K562 (cell line): Measurements from ENCODE around the gene TPBGL. TPM values are rescaled to one million over a fixed set of nuclear protein-coding genes. Genes with fewer than 3 reads are reported as not detected.

Experiments
- ATAC-seq: fragments of 200-7000 bp; cut with Tn5 transposase; 3 replicates; pipeline ENCODE4 v1.9.1; 2020; ENCODE audit warnings: moderate library complexity
- BruUV-seq: library from RNA; stranded (reverse); fragments of 400-500 nt; replicated peaks from 2 replicates; lab custom pipeline; 2021; lab: Mats Ljungman, UMichigan
- CTCF ChIA-PET: fragments of 300-600 bp; formaldehyde crosslinking; extraction: SDS; loops from one replicate; lab custom pipeline; 2021; ENCODE audit warnings: low intra/inter-chr PET ratio; lab: Yijun Ruan, JAX
- POLR2A ChIA-PET: fragments of 300-600, 350-650 bp; sonication (Branson Sonifier 250); formaldehyde crosslinking; extraction: SDS; loops from one replicate; lab custom pipeline; 2021; ENCODE audit warnings: antibody characterized with exemption, inconsistent platforms; lab: Yijun Ruan, JAX
- DNase-seq, 4 experiments: peaks; one replicate each; pipeline versions ENCODE4 v3.0.0 to v3.0.0-alpha.2; 2011 to 2018; ENCODE audit warnings: low spot score in 3 of 4, mixed read lengths in 3 of 4; ENCODE audit errors: extremely low read depth in 1 of 4
- FAIRE-seq: peaks from 2 replicates; lab custom pipeline; 2011; peaks lifted over from hg19 to GRCh38; lab: Jason Lieb, UNC
- H2AFZ ChIP-seq: 2 replicates; pipeline ENCODE4 v1.6.0; 2011; ENCODE audit warnings: low read depth, low read length, control low read depth, inconsistent platforms
- H3K27ac ChIP-seq: fragments of 200-600 bp; 3 replicates; pipeline ENCODE4 v1.8.0; 2011; ENCODE audit warnings: low read depth, mild to moderate bottlenecking, control low read depth, inconsistent platforms, low read length, moderate library complexity, mixed read lengths; ENCODE audit errors: extremely low read depth
- H3K27me3 ChIP-seq, 2 experiments: fragments of 300-600 bp in 1 of 2; 2 replicates in 1 of 2; 3 replicates in 1 of 2; pipeline versions ENCODE4 v1.6.0 to v1.8.0; 2011; ENCODE audit warnings: inconsistent platforms in 2 of 2, low read length in 2 of 2, mild to moderate bottlenecking in 1 of 2, mixed read lengths in 1 of 2, moderate library complexity in 1 of 2; ENCODE audit not compliant: control insufficient read depth in 2 of 2, insufficient read depth in 2 of 2
- H3K36me3 ChIP-seq: fragments of 300-600 bp; 3 replicates; pipeline ENCODE4 v1.8.0; 2011; ENCODE audit warnings: mild to moderate bottlenecking, low read length, inconsistent platforms; ENCODE audit not compliant: control insufficient read depth, insufficient read depth
- H3K4me1 ChIP-seq, 2 experiments: fragments of 200-600 bp in 1 of 2; replicated peaks in 1 of 2; 2 replicates in 1 of 2; 3 replicates in 1 of 2; pipeline versions ENCODE4 v1.5.1 to v1.8.0; 2011; ENCODE audit warnings: inconsistent platforms in 2 of 2, low read length in 2 of 2, mild to moderate bottlenecking in 1 of 2, mixed read lengths in 1 of 2, moderate library complexity in 1 of 2; ENCODE audit not compliant: control insufficient read depth in 2 of 2, insufficient read depth in 2 of 2
- H3K4me2 ChIP-seq: 2 replicates; pipeline ENCODE4 v1.6.1; 2011; ENCODE audit warnings: low read length, control low read depth, inconsistent platforms, mixed read lengths; ENCODE audit not compliant: insufficient read depth
- H3K4me3 ChIP-seq: fragments of 200-600 bp; sonication (generic), shearing (Covaris generic); 2 replicates; pipeline ENCODE4 v1.5.1; 2016; ENCODE audit warnings: control low read depth, inconsistent platforms
- H3K79me2 ChIP-seq: fragments of 200-600 bp; 3 replicates; pipeline ENCODE4 v1.8.0; 2011; ENCODE audit warnings: low read length, inconsistent platforms; ENCODE audit not compliant: control insufficient read depth, insufficient read depth
- H3K9ac ChIP-seq, 2 experiments: 2 replicates each; pipeline versions ENCODE4 v1.6.0 to v1.6.1; 2011; ENCODE audit warnings: low read depth in 2 of 2, low read length in 2 of 2, control low read depth in 1 of 2, inconsistent platforms in 1 of 2, mild to moderate bottlenecking in 1 of 2, mixed read lengths in 1 of 2; ENCODE audit not compliant: insufficient read depth in 1 of 2
- H3K9me1 ChIP-seq: one replicate; pipeline ENCODE4 v1.6.0; 2011; ENCODE audit warnings: inconsistent platforms, mild to moderate bottlenecking, low read length, moderate library complexity; ENCODE audit not compliant: control insufficient read depth, insufficient read depth
- H3K9me3 ChIP-seq: replicated peaks from 2 replicates; pipeline ENCODE4 v1.5.1; 2011; ENCODE audit warnings: low read depth, low read length, inconsistent platforms; ENCODE audit not compliant: control insufficient read depth, insufficient read depth
- H4K20me1 ChIP-seq: replicated peaks from 2 replicates; pipeline ENCODE4 v1.6.1; 2011; ENCODE audit warnings: low read length, inconsistent platforms, mixed read lengths; ENCODE audit not compliant: control insufficient read depth, insufficient read depth
- CTBP1 ChIP-seq: fragments of 450-650 bp; IDR thresholded peaks from 2 replicates; pipeline ENCODE4 v1.6.1; 2016; ENCODE audit warnings: borderline replicate concordance
- FOXM1 ChIP-seq, 2 experiments: fragments of 450-650 bp in 1 of 2; sonication (generic) in 1 of 2; formaldehyde crosslinking in 1 of 2; IDR thresholded peaks; 2 replicates each; pipeline versions ENCODE4 v1.6.1 to v1.9.0; 2017 to 2022; ENCODE audit warnings: low read depth in 2 of 2, mild to moderate bottlenecking in 2 of 2, missing genetic modification reagents in 1 of 2, moderate library complexity in 1 of 2
- LCOR ChIP-seq: sonication (generic); formaldehyde crosslinking; IDR thresholded peaks from 2 replicates; pipeline ENCODE4 v1.8.0; 2022; ENCODE audit warnings: mild to moderate bottlenecking, missing genetic modification reagents
- MEIS2 ChIP-seq: fragments of 450-650 bp; IDR thresholded peaks from 2 replicates; pipeline ENCODE4 v1.6.1; 2014; ENCODE audit warnings: mild to moderate bottlenecking; ENCODE audit not compliant: partially characterized antibody
- MYNN ChIP-seq, 2 experiments: sonication (generic); formaldehyde crosslinking in 1 of 2; IDR thresholded peaks; 2 replicates each; pipeline versions ENCODE4 v1.5.0 to v1.6.1; 2016 to 2020; ENCODE audit warnings: antibody characterized with exemption in 1 of 2, missing genetic modification reagents in 1 of 2
- TFE3 ChIP-seq: fragments of 450-650 bp; formaldehyde crosslinking; IDR thresholded peaks from 2 replicates; pipeline ENCODE4 v1.4.0; 2020; ENCODE audit warnings: mild to moderate bottlenecking, mixed read lengths
- ZNF589 ChIP-seq: fragments of 200-800 bp; sonication (Bioruptor generic); IDR thresholded peaks from 2 replicates; pipeline ENCODE4 v1.6.1; 2016; ENCODE audit warnings: low read depth, missing genetic modification characterization, missing compliant biosample characterization
- ZNF766 ChIP-seq: fragments of 200-800 bp; sonication (Bioruptor generic); conservative IDR thresholded peaks from 2 replicates; pipeline ENCODE4 v1.6.1; 2016; ENCODE audit warnings: missing genetic modification characterization, missing compliant biosample characterization
- WGBS: fragments of 100-300 bp; shearing (Covaris generic); methylation state at CpG from one replicate; pipeline ENCODE4 v1.1.6; 2016; ENCODE audit warnings: low coverage, mixed read lengths; ENCODE audit not compliant: insufficient coverage; ENCODE audit errors: missing lambda C conversion rate; 5-methylcytosine and 5-hydroxymethylcytosine counted together
- in situ Hi-C: fragments of 300-500 bp; cut with MboI; formaldehyde crosslinking; loops from 4 replicates; pipeline ENCODE4 v1.15.0; 2018; ENCODE audit warnings: inconsistent platforms, mixed read lengths
- intact Hi-C: fragments of 100-400 bp; cut with micrococcal nuclease; formaldehyde crosslinking; loops from 2 replicates; pipeline ENCODE4 v1.14.2; 2022
- polyA plus RNA-seq, 8 experiments: library from polyadenylated mRNA; depleted of rRNA in 4 of 8; stranded (reverse) in 5 of 8; unstranded in 3 of 8; fragments of >200 nt; fragmentation: Nextera tagmentation in 2 of 8; fragmentation: Illumina TruSeq in 1 of 8; extraction: Ambion mirVana in 2 of 8; extraction: Trizol in 1 of 8; gene quantifications; 2 replicates each; pipeline versions ENCODE4 v1.2.1 to v1.2.3, GENCODE V29; 2011 to 2014; ENCODE audit warnings: inconsistent platforms in 1 of 8, missing spikeins in 1 of 8
- total RNA-seq, 7 experiments: library from RNA; depleted of rRNA in 6 of 7; stranded (reverse); fragments of >200 nt in 6 of 7; fragmentation: Illumina TruSeq in 2 of 7; extraction: Trizol in 2 of 7; gene quantifications; 2 replicates each; pipeline versions ENCODE4 v1.2.1 to v1.2.3, GENCODE V29; 2011 to 2021; ENCODE audit warnings: low replicate concordance in 1 of 7

The TPBGL gene
- total and polyA plus RNA-seq, 9 of the 15 experiments (the other 6 are each of a cell fraction or from before 2014, with no cell fraction given), result 0.04 to 0.11 (median 0.06) TPM; not detected in 6

GRCh38 chr11:75208446-75208845 is 32.1 kb upstream of the TPBGL start (continued):
- TF ChIP-seq MEIS2, result peak; percentile 87
- 0 out of 2 replicates have a peak, but pooled peaks have one; percentile 47 for TF ChIP-seq MYNN (IDR thresholded peaks at IDR 0.05)
- TF ChIP-seq MYNN (CRISPR knock-in tag; IDR thresholded peaks at IDR 0.05), result no peak
- TF ChIP-seq LCOR, result peak; percentile 79
- peak; percentile 73; the same call in 1 of the 2 replicates for TF ChIP-seq ZNF589 (CRISPR knock-in tag)
- peak; percentile 58; the same call in 1 of the 2 replicates for TF ChIP-seq ZNF766 (CRISPR knock-in tag)
- peak; percentile 73; the same call in 1 of the 2 replicates for TF ChIP-seq CTBP1

- H3K9ac ChIP-seq, result no peak overlapping the region
- H3K9me3 ChIP-seq, result no peaks in the 10 kb centered on the region
- H3K4me2 ChIP-seq, result no peak overlapping the region
- peak; percentile 59 for TF ChIP-seq TFE3 (CRISPR knock-in tag)
- no peak for TF ChIP-seq FOXM1 (IDR thresholded peaks at IDR 0.05; ENCODE audit: low read depth)
- TF ChIP-seq FOXM1 (CRISPR knock-in tag; IDR thresholded peaks at IDR 0.05; ENCODE audit: low read depth), result no peak
- H4K20me1 ChIP-seq, result peaks cover 16% of the 10 kb centered on the region
- no peaks in the 10 kb centered on the region for H3K27me3 ChIP-seq
- FAIRE-seq (no peak), ATAC-seq (no peak), DNase-seq (no peak)
- no peaks in the 10 kb centered on the region for H3K36me3 ChIP-seq
- H2AFZ ChIP-seq, result no peak overlapping the region
- BruUV-seq, result no TSS peak
- no peaks in the 10 kb centered on the region for H3K79me2 ChIP-seq
- H3K9me1 ChIP-seq, result no peaks in the 10 kb centered on the region
- no peak overlapping the region for H3K4me3 ChIP-seq
- 0% methylated on average over 5 of the region's 5 CpGs for WGBS
- in situ Hi-C loops (no loop called here), intact Hi-C loops (no loop called here)
- peaks cover 6 to 10% of the 10 kb centered on the region in 2 experiments for H3K4me1 ChIP-seq
- CTCF ChIA-PET, result no interaction called here
- POLR2A ChIA-PET, result interaction anchor here (0.6 to 1.4 kb wide), 4 partner anchors 8 to 68 kb away, joined by 3 to 5 read pairs (median 4); no protein-coding TSS in a partner anchor
- no peak overlapping the region for H3K27ac ChIP-seq
These were observed 28.2 kb upstream of the TPBGL start for GRCh38 chr11:75212411-75212810.
